Measurements from ENCODE around the gene REXO1. TPM values are rescaled to one million over a fixed set of nuclear protein-coding genes. Genes with fewer than 3 reads are reported as not detected.
"Not testable (repeated sequence)": the region's sequence is repeated elsewhere in the genome, so short reads cannot be mapped to it uniquely, and the experiment has no call there.

REXO1 gene
- total RNA-seq, 4 donors from 2014 or later, result 36.0 to 95.0 (median 56.3) TPM

DNA sequence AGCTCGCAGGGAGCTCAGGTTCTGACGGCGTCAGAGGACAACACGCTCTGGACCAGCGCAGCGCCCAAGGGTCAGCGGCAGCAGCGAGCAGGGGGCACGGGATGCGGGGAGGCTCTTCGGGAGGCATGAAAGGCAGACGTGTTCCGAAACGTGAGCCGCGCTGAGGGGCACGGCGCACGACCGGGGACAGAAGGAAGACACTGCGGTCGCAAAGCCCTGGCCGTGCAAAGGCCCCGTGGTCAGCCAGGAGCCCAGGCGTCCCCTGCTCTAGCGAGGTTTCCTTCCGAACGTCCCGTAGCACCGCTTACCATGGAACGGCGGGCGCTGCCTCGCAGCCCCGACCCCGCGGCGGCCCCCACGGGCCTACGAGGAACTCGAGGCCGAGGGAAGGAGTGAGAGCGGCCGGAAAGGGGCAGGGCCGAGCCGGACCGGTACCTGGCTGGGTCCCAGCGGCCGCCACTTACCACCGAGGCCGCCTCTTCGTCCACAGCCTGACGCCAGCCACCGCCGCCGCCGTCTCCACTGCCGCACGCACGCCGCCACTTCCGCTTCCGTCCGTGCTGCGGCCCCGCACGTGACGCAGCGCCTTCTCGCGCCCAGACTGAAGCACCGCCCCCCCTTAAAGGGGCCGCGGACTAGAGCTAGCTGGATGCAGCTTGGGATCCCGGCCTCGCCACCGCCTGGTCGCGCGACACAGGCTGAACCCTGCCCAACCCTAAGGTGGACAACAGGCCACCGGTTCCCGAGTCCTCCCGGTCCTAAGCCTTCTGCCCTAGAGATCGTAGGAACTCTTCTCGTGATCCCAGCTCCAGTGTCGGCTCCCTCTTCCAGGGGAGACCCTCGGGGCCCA is 27.6 kb upstream of the REXO1 start:
- peak overlapping the region; percentile 69 to 98 (median 80) for H3K4me3 ChIP-seq
- no peaks in the 10 kb centered on the region for H3K27me3 ChIP-seq
- H3K4me1 ChIP-seq, result peaks cover 15 to 48% (median 32%) of the 10 kb centered on the region in 4 donors
- no peaks in the 10 kb centered on the region for H3K36me3 ChIP-seq
- DNase-seq, result peak; percentile 94
- TF ChIP-seq POLR2A (IDR thresholded peaks at IDR 0.05) (peak; percentile 92), POLR2AphosphoS5 (IDR thresholded peaks at IDR 0.05) (peak; percentile 97 to 99 (median 98)), EP300 (IDR thresholded peaks at IDR 0.05; ENCODE audit: low read depth) (no peak)
- TF ChIP-seq, protein P1, sequence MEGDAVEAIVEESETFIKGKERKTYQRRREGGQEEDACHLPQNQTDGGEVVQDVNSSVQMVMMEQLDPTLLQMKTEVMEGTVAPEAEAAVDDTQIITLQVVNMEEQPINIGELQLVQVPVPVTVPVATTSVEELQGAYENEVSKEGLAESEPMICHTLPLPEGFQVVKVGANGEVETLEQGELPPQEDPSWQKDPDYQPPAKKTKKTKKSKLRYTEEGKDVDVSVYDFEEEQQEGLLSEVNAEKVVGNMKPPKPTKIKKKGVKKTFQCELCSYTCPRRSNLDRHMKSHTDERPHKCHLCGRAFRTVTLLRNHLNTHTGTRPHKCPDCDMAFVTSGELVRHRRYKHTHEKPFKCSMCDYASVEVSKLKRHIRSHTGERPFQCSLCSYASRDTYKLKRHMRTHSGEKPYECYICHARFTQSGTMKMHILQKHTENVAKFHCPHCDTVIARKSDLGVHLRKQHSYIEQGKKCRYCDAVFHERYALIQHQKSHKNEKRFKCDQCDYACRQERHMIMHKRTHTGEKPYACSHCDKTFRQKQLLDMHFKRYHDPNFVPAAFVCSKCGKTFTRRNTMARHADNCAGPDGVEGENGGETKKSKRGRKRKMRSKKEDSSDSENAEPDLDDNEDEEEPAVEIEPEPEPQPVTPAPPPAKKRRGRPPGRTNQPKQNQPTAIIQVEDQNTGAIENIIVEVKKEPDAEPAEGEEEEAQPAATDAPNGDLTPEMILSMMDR (IDR thresholded peaks at IDR 0.05), result no peak
- 0% methylated on average over 73 of the region's 87 CpGs; no CpG with 5 or more reads in 1 of the 2 donors for whole genome bisulfite sequencing, 2 donors (ENCODE audit: low coverage in 1 of 2)
- intact Hi-C loops (cut with DNase I; ENCODE audit: low total_unique reads), result no loop called here
- in situ Hi-C loops (cut with MboI; ENCODE audit: low pct_ligation_motif_present in 1 of 4, low pct_unique_long_range_greater_than_20kb in 1 of 4, low sequenced_read_pairs in 3 of 4), result no loop called here
- H3K9me3 ChIP-seq, result no peaks in the 10 kb centered on the region
- H3K27ac ChIP-seq, result peak overlapping the region; percentile 93 to 97 (median 95)

DNA sequence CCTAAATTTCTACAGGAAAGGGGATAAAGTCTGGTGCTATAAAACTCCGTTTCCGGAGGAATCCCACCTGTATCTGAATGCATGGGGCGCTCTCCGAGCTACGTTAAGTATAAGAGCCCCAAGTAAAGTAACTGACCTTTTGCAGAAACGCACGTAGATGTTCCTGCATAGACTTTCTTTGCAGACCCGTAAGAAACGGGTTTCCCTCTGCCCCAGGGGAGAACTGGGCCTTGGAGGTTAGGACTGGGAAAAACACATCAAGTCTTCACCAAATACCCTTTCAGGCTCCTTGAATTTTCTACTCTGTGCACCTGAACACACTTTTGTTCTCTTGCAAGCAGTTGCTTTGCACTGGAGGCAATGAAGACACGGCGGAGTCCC is 27.0 kb upstream of the REXO1 start:
- peaks cover 15 to 42% (median 32%) of the 10 kb centered on the region in 4 donors for H3K4me1 ChIP-seq
- H3K4me3 ChIP-seq, result peak overlapping the region; percentile 69 to 98 (median 80)
- H3K27ac ChIP-seq, result peak overlapping the region; percentile 93 to 97 (median 95)
- H3K36me3 ChIP-seq; H3K9me3 ChIP-seq; H3K27me3 ChIP-seq; intact Hi-C loops (cut with DNase I; ENCODE audit: low total_unique reads); DNase-seq; in situ Hi-C loops (cut with MboI; ENCODE audit: low pct_ligation_motif_present in 1 of 4, low pct_unique_long_range_greater_than_20kb in 1 of 4, low sequenced_read_pairs in 3 of 4): not testable (repeated sequence)
- WGBS, 2 donors (ENCODE audit: low coverage in 1 of 2), result 1% methylated on average over 11 of the region's 11 CpGs; no CpG with 5 or more reads in 1 of the 2 donors

DNA sequence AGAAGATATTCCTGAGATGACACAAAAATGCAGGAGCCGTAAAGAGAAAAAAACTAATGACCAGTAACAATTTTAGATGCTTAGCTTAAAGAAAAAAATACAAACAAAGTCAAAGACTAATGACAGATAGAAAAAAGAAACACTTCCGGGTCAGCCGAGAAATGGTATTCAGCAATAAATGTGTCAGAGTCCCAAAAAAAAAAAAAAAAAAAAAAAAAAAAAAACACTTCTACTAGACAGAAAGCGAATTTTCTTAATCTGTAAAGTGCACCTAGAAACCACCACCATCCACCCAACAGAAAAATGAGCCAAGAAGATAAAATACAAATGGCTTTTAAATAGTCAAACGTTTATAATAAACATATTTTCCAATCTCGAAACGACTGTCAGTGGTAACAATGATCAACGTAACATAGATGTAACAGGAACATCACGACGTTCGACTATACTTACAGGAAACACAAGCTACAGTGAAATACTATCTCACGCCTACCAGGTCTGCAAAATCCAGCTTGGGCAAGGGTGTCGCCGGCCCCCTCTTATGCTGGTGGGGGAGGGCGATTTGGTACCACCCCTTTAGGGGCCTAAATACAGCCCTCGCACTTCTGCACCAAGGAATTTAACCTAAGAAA is 26.4 kb upstream of the REXO1 start:
- H3K9me3 ChIP-seq, result no peaks in the 10 kb centered on the region
- H3K4me1 ChIP-seq, result peaks cover 15 to 41% (median 32%) of the 10 kb centered on the region in 4 donors
- no peak for DNase-seq
- no peak for TF ChIP-seq POLR2A (IDR thresholded peaks at IDR 0.05)
- TF ChIP-seq POLR2AphosphoS5 (IDR thresholded peaks at IDR 0.05), result no peak
- TF ChIP-seq, protein P1 (IDR thresholded peaks at IDR 0.05), result no peak
- TF ChIP-seq EP300 (IDR thresholded peaks at IDR 0.05; ENCODE audit: low read depth), result no peak
- H3K36me3 ChIP-seq, result no peaks in the 10 kb centered on the region
- peak overlapping the region; percentile 93 to 97 (median 95) for H3K27ac ChIP-seq
- no peaks in the 10 kb centered on the region for H3K27me3 ChIP-seq
- intact Hi-C loops (cut with DNase I; ENCODE audit: low total_unique reads) (no loop called here), in situ Hi-C loops (cut with MboI; ENCODE audit: low pct_ligation_motif_present in 1 of 4, low pct_unique_long_range_greater_than_20kb in 1 of 4, low sequenced_read_pairs in 3 of 4) (no loop called here)
- WGBS, 2 donors (ENCODE audit: low coverage in 1 of 2), result 5 to 20% methylated on average over 7 to 16 of the region's 16 CpGs
- peak overlapping the region; percentile 69 to 98 (median 80) for H3K4me3 ChIP-seq

DNA sequence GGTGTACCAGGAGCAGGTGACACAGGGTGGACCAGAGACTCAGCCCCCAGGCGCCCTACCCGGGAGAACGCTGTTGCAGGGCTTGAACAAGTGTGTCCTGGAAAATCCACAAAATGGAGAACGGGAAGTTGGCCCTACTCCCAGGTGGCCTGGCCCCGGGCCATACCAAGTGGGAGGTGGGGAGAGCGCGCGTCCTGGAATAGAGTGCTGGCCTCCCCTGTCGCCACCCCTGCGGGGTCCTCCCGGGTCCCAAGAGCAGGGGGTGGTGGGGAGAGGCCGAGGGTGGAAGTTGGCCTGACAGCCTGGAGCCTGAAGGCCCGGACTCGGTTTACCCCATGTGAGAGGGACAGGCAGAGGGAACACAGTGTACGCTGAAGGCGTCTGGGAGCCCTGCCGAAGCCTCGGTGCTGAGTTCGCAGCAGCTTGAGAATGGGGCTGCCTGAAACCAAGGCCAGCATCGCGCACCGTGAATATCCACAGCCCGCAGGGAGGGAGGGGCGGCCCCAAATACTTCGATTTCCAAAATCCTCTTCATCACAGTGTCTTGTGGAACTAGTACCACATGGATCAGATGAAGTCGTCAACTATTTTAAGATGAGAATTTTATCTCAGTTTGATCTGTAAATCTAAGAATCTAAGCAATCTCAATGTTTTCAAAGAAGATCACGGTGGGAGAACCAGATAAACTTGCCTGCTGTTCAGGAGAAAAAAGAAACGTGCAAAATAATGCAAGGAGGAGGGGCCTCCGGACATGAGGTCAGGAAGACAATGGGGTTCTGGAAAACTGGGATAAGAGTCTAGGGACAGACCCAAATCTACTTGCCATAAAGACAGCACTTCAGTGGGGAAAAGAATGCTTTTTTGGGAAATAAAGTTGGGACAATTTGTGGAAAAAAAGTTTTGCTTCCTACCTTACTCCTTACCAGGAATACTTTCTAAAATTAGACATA is 25.5 kb upstream of the REXO1 start:
- peak overlapping the region; percentile 93 to 97 (median 95) for H3K27ac ChIP-seq
- intact Hi-C loops (cut with DNase I; ENCODE audit: low total_unique reads), result no loop called here
- H3K4me1 ChIP-seq, result peaks cover 15 to 41% (median 32%) of the 10 kb centered on the region in 4 donors
- no peaks in the 10 kb centered on the region for H3K36me3 ChIP-seq
- H3K9me3 ChIP-seq, result no peaks in the 10 kb centered on the region
- H3K27me3 ChIP-seq, result no peaks in the 10 kb centered on the region
- TF ChIP-seq EP300 (IDR thresholded peaks at IDR 0.05; ENCODE audit: low read depth), result no peak
- TF ChIP-seq, protein P1 (IDR thresholded peaks at IDR 0.05), result no peak
- TF ChIP-seq POLR2AphosphoS5 (IDR thresholded peaks at IDR 0.05), result no peak
- TF ChIP-seq POLR2A (IDR thresholded peaks at IDR 0.05), result no peak
- DNase-seq, result no peak
- in situ Hi-C loops (cut with MboI; ENCODE audit: low pct_ligation_motif_present in 1 of 4, low pct_unique_long_range_greater_than_20kb in 1 of 4, low sequenced_read_pairs in 3 of 4), result no loop called here
- 37 to 67% methylated on average over 4 to 28 of the region's 29 CpGs for WGBS, 2 donors (ENCODE audit: low coverage in 1 of 2)
- peak overlapping the region in 1 of 4 donors; percentile 78 for H3K4me3 ChIP-seq

All from transverse colon (tissue), 4 donors.